HepG2 (cell line): ENCODE measurements around the gene TUBA4A. TPM values are rescaled to one million over a fixed set of nuclear protein-coding genes. Genes with fewer than 3 reads are reported as not detected.
A peak's percentile ranks its signal among the peaks of the same experiment; 100 is the strongest.

Experiments used
- AGO2 ChIP-seq: fragments of 200-400 bp; formaldehyde crosslinking; optimal IDR thresholded peaks from 2 replicates; pipeline ENCODE3; 2017; ENCODE audit warnings: mild to moderate bottlenecking, low read depth, low read length, moderate library complexity
- ASH2L ChIP-seq: fragments of 300-600, 200-600 bp; sonication (generic); IDR thresholded peaks from 2 replicates; pipeline ENCODE4 v1.7.0; 2017; ENCODE audit warnings: low read depth, mild to moderate bottlenecking, moderate library complexity, mixed read lengths, low read length; ENCODE audit not compliant: insufficient read length
- HES4 ChIP-seq: sonication (generic); formaldehyde crosslinking; IDR thresholded peaks from 2 replicates; pipeline ENCODE4 v1.9.0; 2021; ENCODE audit warnings: mild to moderate bottlenecking, missing genetic modification reagents, borderline replicate concordance
- TOE1 ChIP-seq: sonication (generic); formaldehyde crosslinking; IDR thresholded peaks from 2 replicates; pipeline ENCODE4 v1.4.0; 2020; ENCODE audit warnings: mild to moderate bottlenecking, missing genetic modification reagents
- ZNF282 ChIP-seq: fragments of 450-650 bp; IDR thresholded peaks from 2 replicates; pipeline ENCODE4 v1.6.1; 2018; ENCODE audit not compliant: partially characterized antibody
- ZNF3 ChIP-seq: IDR thresholded peaks from 2 replicates; pipeline ENCODE4 v1.7.0; 2017; ENCODE audit warnings: inconsistent platforms
- ZNF496 ChIP-seq: sonication (generic); formaldehyde crosslinking; IDR thresholded peaks from 2 replicates; pipeline ENCODE4 v1.8.1; 2023; ENCODE audit warnings: mild to moderate bottlenecking, moderate library complexity, missing genetic modification reagents; ENCODE audit not compliant: insufficient replicate concordance
- polyA plus RNA-seq, 8 experiments: library from polyadenylated mRNA; depleted of rRNA in 3 of 8; stranded (reverse) in 7 of 8; unstranded in 1 of 8; fragments of >200 nt; fragmentation: Illumina TruSeq in 4 of 8; extraction: Trizol in 4 of 8; gene quantifications; 2 replicates each; pipeline versions ENCODE4 v1.2.1 to v1.2.3, GENCODE V29; 2011 to 2016; ENCODE audit warnings: low read depth in 4 of 8, missing spikeins in 1 of 8, mixed read lengths in 1 of 8; ENCODE audit not compliant: insufficient read depth in 1 of 8
- total RNA-seq, 5 experiments: library from RNA; depleted of rRNA; stranded (reverse); fragments of >200 nt; fragmentation: Illumina TruSeq; extraction: Trizol; gene quantifications; 2 replicates each; pipeline ENCODE4 v1.2.3, GENCODE V29; 2016; ENCODE audit warnings: low read depth in 1 of 5
- TF ChIP-seq, protein P1 (sequence below): sonication (generic); formaldehyde crosslinking; IDR thresholded peaks from 2 replicates; pipeline ENCODE4 v1.4.0; 2020; ENCODE audit warnings: missing genetic modification reagents
- TF ChIP-seq, protein P2 (sequence below): sonication (generic); formaldehyde crosslinking; IDR thresholded peaks from 2 replicates; pipeline ENCODE4 v1.4.0; 2020; ENCODE audit warnings: mild to moderate bottlenecking, missing genetic modification reagents
- TF ChIP-seq, protein P3 (sequence below): sonication (generic); formaldehyde crosslinking; IDR thresholded peaks from 2 replicates; pipeline ENCODE4 v1.4.0; 2020; ENCODE audit warnings: missing genetic modification reagents, borderline replicate concordance
- TF ChIP-seq, protein P4 (sequence below), 2 experiments: sonication (generic) in 1 of 2; formaldehyde crosslinking in 1 of 2; IDR thresholded peaks; 2 replicates each; pipeline versions ENCODE4 v1.5.1 to v1.6.1; 2011 to 2020; ENCODE audit warnings: borderline replicate concordance in 1 of 2, low read depth in 1 of 2, low read length in 1 of 2, mild to moderate bottlenecking in 1 of 2, missing genetic modification reagents in 1 of 2, moderate library complexity in 1 of 2
- TF ChIP-seq, protein P5 (sequence below): sonication (generic); formaldehyde crosslinking; IDR thresholded peaks from 2 replicates; pipeline ENCODE4 v1.8.1; 2022; ENCODE audit warnings: low read depth, mild to moderate bottlenecking, missing genetic modification reagents

TUBA4A gene
- total and polyA plus RNA-seq, 2 of the 13 experiments (the other 11 are each of a cell fraction or from before 2014, with no cell fraction given): 1.3 to 12.7 TPM

DNA sequence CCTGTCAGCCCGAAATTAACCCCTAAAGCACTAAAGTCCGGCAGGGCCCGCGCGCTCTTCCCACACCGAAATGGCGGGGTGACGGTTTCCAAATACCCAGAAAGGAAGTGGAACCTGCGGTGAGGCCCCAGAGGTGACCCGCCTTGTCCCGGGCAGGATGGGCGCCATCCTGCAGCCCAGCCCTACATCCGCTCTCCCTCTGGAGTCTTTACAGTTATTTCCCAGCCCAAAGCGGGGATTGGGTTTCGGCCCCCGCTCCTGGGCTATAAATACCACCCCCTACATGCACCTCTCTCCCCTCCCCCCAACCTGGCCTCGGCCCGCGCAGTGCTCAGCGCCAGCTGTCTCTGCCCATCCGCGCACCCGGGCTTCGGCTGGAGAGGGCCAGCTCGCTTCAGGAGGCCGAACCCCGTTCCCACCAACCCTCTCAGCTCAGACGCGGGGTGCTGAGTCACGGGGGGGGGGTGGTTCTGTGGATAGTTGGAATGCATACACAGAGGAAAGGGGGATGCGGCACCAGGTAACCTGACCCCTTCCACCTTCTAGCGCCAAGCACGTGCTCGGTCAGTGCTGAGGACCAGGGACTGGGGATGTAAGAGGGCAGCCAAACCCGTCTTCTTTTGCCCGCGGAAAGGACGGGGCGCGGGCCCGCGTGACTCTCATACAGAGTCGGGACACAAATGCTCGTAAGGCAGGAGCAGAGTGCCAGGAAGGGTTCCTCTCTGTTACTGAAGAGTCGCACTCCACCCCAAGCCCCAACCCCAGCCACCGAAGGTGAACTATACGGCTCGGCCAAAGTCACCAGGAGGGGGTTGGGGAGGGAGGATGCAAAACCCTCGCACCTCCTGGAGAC, 592 bp downstream of the TUBA4A start, which contains the start of gene TUBA4B (continued):
- TF ChIP-seq, protein P1, sequence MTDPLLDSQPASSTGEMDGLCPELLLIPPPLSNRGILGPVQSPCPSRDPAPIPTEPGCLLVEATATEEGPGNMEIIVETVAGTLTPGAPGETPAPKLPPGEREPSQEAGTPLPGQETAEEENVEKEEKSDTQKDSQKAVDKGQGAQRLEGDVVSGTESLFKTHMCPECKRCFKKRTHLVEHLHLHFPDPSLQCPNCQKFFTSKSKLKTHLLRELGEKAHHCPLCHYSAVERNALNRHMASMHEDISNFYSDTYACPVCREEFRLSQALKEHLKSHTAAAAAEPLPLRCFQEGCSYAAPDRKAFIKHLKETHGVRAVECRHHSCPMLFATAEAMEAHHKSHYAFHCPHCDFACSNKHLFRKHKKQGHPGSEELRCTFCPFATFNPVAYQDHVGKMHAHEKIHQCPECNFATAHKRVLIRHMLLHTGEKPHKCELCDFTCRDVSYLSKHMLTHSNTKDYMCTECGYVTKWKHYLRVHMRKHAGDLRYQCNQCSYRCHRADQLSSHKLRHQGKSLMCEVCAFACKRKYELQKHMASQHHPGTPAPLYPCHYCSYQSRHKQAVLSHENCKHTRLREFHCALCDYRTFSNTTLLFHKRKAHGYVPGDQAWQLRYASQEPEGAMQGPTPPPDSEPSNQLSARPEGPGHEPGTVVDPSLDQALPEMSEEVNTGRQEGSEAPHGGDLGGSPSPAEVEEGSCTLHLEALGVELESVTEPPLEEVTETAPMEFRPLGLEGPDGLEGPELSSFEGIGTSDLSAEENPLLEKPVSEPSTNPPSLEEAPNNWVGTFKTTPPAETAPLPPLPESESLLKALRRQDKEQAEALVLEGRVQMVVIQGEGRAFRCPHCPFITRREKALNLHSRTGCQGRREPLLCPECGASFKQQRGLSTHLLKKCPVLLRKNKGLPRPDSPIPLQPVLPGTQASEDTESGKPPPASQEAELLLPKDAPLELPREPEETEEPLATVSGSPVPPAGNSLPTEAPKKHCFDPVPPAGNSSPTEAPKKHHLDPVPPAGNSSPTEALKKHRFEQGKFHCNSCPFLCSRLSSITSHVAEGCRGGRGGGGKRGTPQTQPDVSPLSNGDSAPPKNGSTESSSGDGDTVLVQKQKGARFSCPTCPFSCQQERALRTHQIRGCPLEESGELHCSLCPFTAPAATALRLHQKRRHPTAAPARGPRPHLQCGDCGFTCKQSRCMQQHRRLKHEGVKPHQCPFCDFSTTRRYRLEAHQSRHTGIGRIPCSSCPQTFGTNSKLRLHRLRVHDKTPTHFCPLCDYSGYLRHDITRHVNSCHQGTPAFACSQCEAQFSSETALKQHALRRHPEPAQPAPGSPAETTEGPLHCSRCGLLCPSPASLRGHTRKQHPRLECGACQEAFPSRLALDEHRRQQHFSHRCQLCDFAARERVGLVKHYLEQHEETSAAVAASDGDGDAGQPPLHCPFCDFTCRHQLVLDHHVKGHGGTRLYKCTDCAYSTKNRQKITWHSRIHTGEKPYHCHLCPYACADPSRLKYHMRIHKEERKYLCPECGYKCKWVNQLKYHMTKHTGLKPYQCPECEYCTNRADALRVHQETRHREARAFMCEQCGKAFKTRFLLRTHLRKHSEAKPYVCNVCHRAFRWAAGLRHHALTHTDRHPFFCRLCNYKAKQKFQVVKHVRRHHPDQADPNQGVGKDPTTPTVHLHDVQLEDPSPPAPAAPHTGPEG: no peak
- no peak for TF ChIP-seq ZNF496 (CRISPR knock-in tag)
- no peak for TF ChIP-seq HES4 (CRISPR knock-in tag)
- TF ChIP-seq ASH2L: no peak
- TF ChIP-seq AGO2: peak; percentile 28
- TF ChIP-seq, protein P2, sequence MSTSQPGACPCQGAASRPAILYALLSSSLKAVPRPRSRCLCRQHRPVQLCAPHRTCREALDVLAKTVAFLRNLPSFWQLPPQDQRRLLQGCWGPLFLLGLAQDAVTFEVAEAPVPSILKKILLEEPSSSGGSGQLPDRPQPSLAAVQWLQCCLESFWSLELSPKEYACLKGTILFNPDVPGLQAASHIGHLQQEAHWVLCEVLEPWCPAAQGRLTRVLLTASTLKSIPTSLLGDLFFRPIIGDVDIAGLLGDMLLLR (CRISPR knock-in tag): 0 out of 2 replicates have a peak, but pooled peaks have one; percentile 14
- TF ChIP-seq TOE1 (CRISPR knock-in tag): no peak
- TF ChIP-seq, protein P3, sequence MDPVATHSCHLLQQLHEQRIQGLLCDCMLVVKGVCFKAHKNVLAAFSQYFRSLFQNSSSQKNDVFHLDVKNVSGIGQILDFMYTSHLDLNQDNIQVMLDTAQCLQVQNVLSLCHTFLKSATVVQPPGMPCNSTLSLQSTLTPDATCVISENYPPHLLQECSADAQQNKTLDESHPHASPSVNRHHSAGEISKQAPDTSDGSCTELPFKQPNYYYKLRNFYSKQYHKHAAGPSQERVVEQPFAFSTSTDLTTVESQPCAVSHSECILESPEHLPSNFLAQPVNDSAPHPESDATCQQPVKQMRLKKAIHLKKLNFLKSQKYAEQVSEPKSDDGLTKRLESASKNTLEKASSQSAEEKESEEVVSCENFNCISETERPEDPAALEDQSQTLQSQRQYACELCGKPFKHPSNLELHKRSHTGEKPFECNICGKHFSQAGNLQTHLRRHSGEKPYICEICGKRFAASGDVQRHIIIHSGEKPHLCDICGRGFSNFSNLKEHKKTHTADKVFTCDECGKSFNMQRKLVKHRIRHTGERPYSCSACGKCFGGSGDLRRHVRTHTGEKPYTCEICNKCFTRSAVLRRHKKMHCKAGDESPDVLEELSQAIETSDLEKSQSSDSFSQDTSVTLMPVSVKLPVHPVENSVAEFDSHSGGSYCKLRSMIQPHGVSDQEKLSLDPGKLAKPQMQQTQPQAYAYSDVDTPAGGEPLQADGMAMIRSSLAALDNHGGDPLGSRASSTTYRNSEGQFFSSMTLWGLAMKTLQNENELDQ (CRISPR knock-in tag): no peak
- TF ChIP-seq, protein P4, sequence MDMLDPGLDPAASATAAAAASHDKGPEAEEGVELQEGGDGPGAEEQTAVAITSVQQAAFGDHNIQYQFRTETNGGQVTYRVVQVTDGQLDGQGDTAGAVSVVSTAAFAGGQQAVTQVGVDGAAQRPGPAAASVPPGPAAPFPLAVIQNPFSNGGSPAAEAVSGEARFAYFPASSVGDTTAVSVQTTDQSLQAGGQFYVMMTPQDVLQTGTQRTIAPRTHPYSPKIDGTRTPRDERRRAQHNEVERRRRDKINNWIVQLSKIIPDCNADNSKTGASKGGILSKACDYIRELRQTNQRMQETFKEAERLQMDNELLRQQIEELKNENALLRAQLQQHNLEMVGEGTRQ (IDR thresholded peaks at IDR 0.05; ENCODE audit: low read depth, low read length): no peak
- TF ChIP-seq, protein P4 (CRISPR knock-in tag; IDR thresholded peaks at IDR 0.05; ENCODE audit: borderline replicate concordance): no peak
- TF ChIP-seq ZNF3 (CRISPR knock-in tag): no peak
- TF ChIP-seq ZNF282: no peak
- TF ChIP-seq, protein P5, sequence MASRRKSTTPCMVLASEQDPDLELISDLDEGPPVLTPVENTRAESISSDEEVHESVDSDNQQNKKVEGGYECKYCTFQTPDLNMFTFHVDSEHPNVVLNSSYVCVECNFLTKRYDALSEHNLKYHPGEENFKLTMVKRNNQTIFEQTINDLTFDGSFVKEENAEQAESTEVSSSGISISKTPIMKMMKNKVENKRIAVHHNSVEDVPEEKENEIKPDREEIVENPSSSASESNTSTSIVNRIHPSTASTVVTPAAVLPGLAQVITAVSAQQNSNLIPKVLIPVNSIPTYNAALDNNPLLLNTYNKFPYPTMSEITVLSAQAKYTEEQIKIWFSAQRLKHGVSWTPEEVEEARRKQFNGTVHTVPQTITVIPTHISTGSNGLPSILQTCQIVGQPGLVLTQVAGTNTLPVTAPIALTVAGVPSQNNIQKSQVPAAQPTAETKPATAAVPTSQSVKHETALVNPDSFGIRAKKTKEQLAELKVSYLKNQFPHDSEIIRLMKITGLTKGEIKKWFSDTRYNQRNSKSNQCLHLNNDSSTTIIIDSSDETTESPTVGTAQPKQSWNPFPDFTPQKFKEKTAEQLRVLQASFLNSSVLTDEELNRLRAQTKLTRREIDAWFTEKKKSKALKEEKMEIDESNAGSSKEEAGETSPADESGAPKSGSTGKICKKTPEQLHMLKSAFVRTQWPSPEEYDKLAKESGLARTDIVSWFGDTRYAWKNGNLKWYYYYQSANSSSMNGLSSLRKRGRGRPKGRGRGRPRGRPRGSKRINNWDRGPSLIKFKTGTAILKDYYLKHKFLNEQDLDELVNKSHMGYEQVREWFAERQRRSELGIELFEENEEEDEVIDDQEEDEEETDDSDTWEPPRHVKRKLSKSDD (CRISPR knock-in tag): no peak
